Coronary artery (tissue), 2 donors: Measurements from ENCODE around the gene NRF1.
"Not testable (repeated sequence)": the region's sequence is repeated elsewhere in the genome, so short reads cannot be mapped to it uniquely, and the experiment has no call there.

Source experiments
- DNase-seq: peaks from one replicate; pipeline ENCODE4 v3.0.0-alpha.2; 2017; ENCODE audit warnings: low spot score
- H3K27ac ChIP-seq, 2 donors: fragments of 200-600 bp; sonication (generic); one replicate each; pipeline ENCODE4 v1.5.1; 2016 to 2019
- H3K4me3 ChIP-seq: fragments of 200-600 bp; sonication (generic); 2 replicates; pipeline ENCODE4 v1.5.1; 2016; ENCODE audit warnings: mild to moderate bottlenecking, moderate library complexity
- TF ChIP-seq, protein P1 (sequence below): fragments of 200-600 bp; sonication (generic); IDR thresholded peaks from one replicate; pipeline ENCODE4 v1.5.1; 2019; ENCODE audit warnings: antibody characterized with exemption

NRF1 gene

DNA sequence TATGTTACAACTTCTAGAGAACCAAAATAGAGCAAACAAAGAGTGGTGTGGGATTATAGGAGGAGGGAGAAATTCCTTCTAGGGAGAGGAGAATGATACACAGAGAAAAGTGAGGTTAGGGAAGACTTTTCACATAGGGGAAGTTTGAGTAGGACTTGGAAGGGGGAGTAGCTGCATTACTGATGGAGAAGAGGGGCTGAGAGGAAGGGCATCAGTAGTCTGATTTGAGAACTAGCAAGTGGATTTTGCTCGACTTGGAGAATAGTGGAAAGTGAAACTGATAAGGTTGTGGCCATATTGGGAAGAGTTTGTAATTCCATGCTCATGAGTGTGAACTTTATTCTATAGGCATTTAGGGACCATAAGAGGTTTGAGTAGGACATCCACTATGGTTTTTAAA lies 6.1 kb downstream of the NRF1 start:
- no peak overlapping the region for H3K27ac ChIP-seq
- H3K4me3 ChIP-seq = no peak overlapping the region
- DNase-seq = no peak
- TF ChIP-seq, protein P1, sequence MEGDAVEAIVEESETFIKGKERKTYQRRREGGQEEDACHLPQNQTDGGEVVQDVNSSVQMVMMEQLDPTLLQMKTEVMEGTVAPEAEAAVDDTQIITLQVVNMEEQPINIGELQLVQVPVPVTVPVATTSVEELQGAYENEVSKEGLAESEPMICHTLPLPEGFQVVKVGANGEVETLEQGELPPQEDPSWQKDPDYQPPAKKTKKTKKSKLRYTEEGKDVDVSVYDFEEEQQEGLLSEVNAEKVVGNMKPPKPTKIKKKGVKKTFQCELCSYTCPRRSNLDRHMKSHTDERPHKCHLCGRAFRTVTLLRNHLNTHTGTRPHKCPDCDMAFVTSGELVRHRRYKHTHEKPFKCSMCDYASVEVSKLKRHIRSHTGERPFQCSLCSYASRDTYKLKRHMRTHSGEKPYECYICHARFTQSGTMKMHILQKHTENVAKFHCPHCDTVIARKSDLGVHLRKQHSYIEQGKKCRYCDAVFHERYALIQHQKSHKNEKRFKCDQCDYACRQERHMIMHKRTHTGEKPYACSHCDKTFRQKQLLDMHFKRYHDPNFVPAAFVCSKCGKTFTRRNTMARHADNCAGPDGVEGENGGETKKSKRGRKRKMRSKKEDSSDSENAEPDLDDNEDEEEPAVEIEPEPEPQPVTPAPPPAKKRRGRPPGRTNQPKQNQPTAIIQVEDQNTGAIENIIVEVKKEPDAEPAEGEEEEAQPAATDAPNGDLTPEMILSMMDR = no peak

DNA sequence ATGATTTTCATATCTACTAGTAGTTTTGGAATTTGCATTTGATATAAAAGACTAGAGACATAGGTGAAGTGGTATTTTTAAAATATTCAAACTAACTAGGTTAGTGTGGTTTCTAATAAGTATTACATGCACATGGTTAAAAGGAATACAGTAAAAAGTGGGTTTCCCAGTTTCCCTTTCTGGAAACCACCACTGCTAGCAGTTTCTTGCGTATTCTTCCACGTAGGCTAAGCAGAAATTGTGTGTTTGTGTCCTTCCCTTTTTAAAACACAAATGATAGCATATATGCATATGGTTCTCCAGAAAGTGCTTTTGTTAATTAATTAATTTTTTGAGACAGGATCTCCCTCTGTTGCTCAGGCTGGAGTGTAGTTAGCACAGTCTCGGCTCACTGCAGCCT lies 15.4 kb downstream of the NRF1 start:
- H3K4me3 ChIP-seq = no peak overlapping the region
- DNase-seq = no peak
- H3K27ac ChIP-seq = no peak overlapping the region
- TF ChIP-seq, protein P1 = no peak

DNA sequence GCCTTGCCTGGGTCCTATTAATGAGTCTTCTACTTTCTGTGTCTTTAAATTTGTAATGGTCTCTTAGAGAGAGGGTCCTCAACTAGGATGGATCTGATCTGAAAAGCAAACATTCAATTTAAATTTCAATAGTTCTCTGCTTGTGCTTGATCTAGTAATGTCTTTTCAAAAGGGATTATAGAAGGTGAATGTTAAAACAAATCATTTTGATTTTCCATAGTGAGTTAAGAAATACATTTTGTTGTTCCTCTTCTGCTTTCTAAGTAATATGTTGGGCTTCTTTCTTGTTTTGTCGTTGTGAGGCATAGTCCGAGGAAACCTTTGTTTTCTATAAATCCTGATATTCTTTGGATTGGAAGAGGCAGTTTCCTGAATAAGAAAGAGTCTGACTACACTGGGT lies 18.8 kb downstream of the NRF1 start:
- no peak for DNase-seq
- no peak overlapping the region for H3K27ac ChIP-seq

DNA sequence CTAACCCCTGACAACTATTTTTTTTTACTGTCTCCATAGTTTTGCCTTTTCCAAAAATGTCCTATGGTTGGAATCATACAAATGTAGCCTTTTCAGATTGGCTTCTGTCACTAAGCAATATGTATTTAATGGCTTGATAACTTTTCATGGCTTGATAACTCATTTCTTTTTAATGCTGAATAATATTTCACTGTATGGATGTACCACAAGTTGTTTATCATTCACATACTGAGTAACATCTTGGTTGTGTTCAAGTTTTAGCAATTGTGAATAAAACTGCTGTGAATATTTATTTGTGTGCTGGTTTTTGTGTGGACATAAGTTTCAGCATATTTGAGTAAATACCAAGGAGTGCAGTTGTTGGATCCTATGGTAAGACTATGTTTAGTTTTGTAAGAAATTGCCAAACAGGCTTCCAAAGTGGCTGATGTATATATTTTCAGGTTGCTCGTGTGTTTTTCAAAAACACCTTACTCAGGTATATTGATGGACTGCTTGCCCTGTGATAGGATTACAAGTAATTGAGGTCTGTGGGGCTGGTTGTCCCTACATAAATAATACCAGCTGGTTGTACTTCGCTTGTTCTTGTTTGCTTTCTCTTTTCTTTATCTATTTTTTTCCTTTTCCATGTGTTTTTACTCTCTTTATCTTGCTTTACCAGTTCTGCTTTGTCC lies 23.0 kb downstream of the NRF1 start:
- TF ChIP-seq, protein P1 = no peak
- Histone ChIP-seq H3K27ac (no peak overlapping the region), H3K4me3 (no peak overlapping the region)
- no peak for DNase-seq

More for the DNA sequence above, 18.8 kb downstream of the NRF1 start:
- TF ChIP-seq, protein P1 = no peak
- no peak overlapping the region for H3K4me3 ChIP-seq

DNA sequence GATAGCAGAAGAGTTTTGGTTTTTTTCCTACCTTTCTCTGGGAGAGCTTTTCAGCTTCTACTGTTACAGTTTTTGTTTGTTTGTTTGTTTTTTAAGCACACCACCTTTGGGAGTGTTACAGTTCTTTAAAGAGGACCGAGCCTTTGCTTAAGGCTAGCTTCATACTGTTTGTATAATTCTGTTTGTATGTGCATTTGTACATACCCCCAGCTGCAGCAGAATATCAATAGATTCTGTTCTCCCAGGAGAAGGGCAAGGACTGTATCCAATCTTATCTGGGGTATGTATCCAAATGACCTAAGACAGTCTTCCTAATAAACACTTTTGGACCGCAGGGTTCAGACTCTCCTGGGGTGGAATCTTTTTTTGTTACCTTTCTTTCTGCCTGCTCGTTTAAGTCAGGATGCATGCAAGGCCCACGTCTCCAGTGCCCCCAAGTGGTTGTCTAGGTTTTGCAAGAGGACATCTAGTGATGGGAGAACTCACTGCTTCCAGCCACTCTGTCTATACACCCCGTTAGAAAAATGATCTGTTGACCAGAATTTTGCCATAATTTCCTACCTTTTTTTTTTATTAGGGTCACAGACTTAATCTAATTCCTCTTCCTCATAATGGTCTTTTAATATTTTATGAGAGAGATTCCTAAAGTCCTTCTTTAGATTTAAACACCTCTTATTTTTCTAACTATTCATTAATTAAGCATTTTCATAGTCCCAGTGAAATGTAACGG lies 23.9 kb downstream of the NRF1 start:
- TF ChIP-seq, protein P1 = peak; percentile 42
- Histone ChIP-seq H3K4me3 (no peak overlapping the region), H3K27ac (no peak overlapping the region)
- DNase-seq = no peak

DNA sequence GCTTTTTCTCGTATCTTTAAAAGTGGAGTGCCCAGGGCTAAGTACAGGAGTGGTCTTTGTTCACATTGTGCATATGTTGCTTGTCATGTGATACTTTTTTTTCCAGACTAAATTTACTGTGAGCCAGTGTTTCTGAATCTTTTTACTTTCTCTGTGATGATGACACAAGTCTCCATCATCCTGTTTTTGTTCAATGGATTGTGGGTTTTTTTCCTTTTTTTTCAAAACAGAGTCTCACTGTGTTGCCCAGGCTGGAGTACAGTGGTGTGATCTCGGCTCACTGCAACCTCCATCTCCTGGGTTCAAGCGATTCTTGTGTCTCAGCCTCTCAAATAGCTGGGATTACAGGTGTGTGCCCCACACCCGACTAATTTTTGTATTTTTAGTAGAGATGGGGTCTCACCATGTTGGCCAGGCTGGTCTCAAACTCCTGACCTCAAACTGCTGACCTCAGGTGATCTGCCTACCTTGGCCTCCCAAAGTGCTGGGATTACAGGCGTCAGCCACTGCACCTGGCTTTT lies 24.6 kb downstream of the NRF1 start:
- H3K4me3 ChIP-seq, H3K27ac ChIP-seq: not testable (repeated sequence)

DNA sequence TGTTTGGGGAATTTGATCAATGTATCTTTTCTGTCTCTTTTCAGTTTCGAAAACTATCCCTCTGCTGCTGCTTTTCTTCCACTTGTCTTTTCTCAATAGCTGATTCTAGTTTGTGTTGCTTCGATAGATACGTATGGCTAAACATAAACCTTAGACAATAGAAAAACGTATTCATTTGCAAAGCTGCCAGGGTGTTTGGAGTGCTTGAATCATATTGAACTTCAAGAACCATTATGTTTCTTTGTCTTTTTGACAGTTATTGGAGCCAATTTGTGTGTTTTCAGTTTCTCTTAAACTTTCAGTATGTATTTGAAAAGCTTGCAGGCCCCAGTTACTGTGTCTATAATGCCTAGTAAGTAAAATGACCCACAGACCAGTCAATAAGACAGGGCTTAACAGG lies 25.1 kb downstream of the NRF1 start:
- TF ChIP-seq, protein P1 = no peak
- Histone ChIP-seq H3K27ac (no peak overlapping the region), H3K4me3 (no peak overlapping the region)
- DNase-seq = no peak

More for the DNA sequence above, 24.6 kb downstream of the NRF1 start:
- not testable (repeated sequence) for DNase-seq
